GM12865 (cell line): ENCODE data around the gene LSG1.

ENCODE experiments used
- DNase-seq: peaks from one replicate; pipeline ENCODE4 v3.0.0; 2010; ENCODE audit warnings: low read depth
- H3K4me3 ChIP-seq: 2 replicates; pipeline ENCODE4 v1.5.1; 2011; ENCODE audit warnings: mild to moderate bottlenecking, low read depth, low read length, control low read depth
- TF ChIP-seq, protein P1 (sequence below): IDR thresholded peaks from 2 replicates; pipeline ENCODE4 v1.5.1; 2011; ENCODE audit warnings: low read length, control low read depth, low read depth, inconsistent platforms; ENCODE audit not compliant: insufficient read depth; ENCODE audit errors: missing control alignments

LSG1 gene

DNA sequence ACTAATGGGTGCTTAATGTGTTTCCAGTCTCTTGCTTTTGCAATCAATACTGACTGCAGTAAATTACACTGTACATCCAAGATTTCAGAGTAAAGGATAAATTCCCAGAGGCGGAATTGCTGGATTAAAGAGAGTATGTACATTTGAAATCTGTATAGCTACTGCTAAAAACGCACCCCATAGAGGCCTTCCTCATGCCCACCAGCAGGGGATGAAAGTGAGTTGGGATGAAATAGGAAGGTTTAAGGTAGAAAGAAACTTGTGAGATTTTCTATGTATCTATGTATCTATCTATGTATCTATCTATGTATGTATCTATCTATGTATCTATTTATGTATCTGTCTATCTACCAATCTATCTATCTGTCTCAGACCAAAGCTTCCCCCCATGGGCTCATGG lies 67.2 kb downstream of the LSG1 start:
- no peak overlapping the region for H3K4me3 ChIP-seq
- TF ChIP-seq, protein P1, sequence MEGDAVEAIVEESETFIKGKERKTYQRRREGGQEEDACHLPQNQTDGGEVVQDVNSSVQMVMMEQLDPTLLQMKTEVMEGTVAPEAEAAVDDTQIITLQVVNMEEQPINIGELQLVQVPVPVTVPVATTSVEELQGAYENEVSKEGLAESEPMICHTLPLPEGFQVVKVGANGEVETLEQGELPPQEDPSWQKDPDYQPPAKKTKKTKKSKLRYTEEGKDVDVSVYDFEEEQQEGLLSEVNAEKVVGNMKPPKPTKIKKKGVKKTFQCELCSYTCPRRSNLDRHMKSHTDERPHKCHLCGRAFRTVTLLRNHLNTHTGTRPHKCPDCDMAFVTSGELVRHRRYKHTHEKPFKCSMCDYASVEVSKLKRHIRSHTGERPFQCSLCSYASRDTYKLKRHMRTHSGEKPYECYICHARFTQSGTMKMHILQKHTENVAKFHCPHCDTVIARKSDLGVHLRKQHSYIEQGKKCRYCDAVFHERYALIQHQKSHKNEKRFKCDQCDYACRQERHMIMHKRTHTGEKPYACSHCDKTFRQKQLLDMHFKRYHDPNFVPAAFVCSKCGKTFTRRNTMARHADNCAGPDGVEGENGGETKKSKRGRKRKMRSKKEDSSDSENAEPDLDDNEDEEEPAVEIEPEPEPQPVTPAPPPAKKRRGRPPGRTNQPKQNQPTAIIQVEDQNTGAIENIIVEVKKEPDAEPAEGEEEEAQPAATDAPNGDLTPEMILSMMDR: no peak
- DNase-seq: no peak

DNA sequence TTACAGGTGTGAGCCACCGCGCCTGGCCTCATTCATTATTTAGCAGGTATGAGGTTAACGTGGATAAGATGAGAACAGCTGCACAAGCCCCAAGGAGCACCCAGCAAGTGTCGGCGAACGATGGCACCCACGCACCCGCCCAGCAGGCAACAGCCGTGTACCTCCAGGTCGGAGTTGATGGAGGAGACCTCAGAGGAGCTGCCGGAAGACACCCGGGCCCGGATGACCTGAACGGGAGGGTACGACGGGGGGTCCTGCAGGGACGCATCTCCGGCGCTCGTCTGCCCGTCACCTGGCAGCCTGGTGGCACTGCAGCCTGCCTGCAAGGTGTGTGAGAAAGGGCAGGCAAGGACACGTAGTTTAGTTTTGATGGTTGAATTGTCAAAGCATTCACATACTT lies 67.9 kb downstream of the LSG1 start:
- no peak for DNase-seq

DNA sequence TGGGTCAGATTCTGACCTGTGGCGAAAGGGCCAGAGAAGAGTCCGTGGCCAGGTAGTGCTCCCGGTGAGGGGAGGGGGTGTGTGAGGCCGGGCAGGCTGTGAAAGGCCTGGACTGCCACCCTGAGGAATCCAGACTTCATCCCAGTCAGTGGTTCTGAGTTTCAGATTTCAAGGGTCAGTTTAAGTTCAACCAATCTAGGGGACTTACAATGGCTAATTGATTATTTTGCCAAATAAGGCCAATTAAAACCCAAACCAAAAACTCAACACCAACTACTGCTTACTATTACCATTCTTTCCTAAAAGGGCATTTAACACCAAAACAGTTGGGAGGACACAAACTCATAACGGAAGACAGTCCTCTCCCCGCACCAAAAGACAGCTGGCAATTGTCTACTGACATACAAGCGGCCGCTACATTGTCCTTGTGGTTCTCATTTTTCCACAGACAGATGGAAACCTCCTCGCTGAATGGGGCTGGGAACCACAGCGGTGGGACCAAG lies 69.3 kb downstream of the LSG1 start:
- TF ChIP-seq, protein P1: no peak
- DNase-seq: no peak
- no peak overlapping the region for H3K4me3 ChIP-seq

More for the DNA sequence above, 67.9 kb downstream of the LSG1 start:
- no peak overlapping the region for H3K4me3 ChIP-seq
- TF ChIP-seq, protein P1: no peak

DNA sequence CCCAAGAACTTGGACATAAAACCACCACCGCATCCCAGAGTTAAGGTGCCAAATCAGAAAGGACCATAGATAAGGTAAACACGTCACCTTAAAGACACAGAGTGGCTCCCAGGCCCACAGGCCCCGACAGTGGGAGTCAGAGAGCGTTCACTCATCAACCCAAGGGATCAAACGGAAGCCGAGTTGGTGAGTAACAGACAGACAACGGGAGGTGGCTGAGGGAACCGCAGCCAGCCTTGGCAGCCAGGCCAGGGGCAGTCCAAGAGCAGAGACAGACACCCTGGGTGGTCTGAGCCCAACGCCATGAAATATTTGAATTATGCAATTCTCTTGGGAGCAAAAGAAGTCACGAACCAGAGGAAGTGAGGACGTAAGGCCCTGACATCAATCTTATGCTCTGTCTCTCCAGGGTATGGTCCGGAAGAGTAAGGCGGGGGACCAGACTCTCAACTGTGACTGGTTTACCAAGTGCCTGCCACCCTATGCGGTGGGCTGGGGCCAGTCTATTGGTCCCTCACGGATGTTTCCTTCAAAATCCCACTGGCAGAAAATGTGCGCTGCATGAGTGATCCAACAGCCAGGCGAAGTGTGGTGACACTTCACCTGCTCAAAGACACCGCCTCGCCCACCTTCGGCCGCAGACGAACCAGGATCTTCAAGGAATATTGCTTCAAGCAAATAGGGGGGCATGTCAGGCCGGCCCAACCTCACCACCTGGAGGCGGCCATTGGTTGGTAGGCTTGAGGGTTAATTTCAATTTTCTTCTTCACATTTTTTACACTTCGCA lies 73.0 kb downstream of the LSG1 start:
- DNase-seq: no peak
- no peak overlapping the region for H3K4me3 ChIP-seq
- TF ChIP-seq, protein P1: no peak

DNA sequence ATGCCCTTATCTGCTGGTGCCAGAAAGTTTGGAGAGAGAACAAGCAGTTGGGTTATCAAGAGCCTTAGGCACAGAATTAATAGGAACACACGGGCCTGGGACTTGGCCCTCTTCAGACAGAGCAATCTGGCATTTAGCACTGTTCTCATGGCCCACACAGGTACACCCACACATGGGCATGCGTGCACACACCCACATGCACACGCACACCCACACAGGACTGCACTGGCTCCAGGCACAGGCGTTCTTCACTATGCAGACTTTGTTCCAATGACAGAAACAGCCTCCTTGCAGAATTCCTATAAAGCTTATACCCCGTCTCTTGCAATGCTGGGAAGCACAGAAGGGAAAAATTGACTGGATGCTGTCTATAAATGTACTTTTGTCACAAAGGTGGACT lies 75.1 kb downstream of the LSG1 start:
- DNase-seq: no peak
- H3K4me3 ChIP-seq: no peak overlapping the region
- TF ChIP-seq, protein P1: no peak

DNA sequence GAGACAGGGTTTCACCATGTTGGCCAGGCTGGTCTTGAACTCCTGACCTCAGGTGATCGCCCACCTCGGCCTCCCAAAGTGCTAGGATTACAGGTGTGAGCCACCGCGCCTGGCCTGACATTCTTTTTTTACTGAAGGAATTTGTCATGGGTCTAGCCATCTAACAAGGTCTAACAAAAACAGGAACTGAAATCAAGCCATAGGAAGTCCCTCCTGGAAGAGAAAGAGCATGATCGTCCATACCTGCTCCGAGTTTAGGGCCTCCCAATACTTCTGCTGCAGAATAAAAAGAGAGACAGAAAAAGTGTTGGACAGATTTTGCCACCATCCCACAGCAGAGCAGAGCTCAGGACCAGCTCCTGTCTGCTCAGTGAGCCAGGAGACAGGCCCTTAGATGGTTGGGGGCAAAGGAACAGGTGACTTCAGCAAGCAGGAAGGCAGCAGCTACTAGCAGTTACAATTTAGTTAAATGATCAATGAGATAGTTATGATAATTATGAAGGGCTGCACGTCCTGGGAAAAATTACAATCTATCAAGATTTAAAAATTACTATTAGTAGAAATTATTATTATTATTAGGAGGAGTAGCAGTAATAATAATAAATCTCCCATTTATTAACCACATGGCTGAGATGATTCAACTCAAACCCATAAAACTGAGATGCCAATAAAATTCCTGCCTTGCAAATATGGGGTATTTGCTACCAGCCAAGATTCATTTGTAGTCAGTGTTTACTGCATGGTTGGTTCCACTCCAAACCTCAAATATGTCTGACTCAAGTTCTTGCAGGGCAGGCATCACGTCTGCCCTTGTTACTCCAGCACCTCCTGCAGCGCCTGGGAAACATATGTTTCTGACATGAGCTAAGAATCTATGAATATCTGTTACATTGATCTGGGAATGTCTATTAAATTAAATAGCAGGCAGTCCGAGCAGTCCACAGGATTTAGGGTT lies 78.9 kb downstream of the LSG1 start:
- TF ChIP-seq, protein P1: no peak
- no peak overlapping the region for H3K4me3 ChIP-seq
- DNase-seq: peak; percentile 29
